Brain pericyte (primary cell): Measurements from ENCODE around the gene GRIK2.
"Not testable (repeated sequence)": the region's sequence is repeated elsewhere in the genome, so short reads cannot be mapped to it uniquely, and the experiment has no call there.

Experiments used
- DNase-seq: peaks from one replicate; pipeline ENCODE4 v3.0.0-alpha.2; 2012; ENCODE audit warnings: low read depth, low spot score

GRIK2 gene

DNA sequence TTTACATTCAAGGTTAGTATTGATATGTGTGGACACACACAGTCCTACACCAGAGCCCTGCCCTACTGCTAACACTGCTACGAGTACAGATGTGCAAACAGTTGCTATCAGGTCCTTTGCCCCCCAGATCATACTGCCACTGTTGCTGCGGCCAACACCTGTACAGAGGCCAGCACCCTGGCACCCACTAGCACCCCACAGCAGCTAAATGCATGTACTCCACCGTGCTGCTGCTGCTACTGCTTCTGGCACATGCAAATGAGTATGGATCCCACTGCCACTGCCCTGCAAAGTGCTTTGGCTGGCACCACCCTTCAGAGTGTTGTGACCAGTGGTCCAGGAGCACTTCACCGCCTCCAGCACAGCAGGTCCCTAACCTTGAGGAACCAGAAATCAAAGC is 621.9 kb downstream of the GRIK2 start:
- DNase-seq = no peak

DNA sequence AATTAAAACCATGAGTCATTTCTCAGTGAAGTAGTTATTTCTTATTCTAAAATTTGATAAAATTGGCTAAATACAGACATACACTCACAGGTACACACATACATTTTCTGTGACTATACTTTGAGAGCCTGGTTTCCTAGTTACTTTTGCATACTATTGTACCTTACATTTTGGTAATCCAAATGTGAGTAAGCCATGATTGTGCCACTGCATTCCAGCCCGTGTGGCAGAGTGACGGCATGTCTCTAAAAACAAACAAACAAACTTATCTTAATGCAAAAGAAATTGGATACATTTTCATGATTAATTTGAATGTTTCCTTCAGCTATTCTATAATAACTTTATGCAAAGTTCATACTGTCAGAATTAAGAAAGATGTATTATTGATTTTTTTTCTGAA is 628.8 kb downstream of the GRIK2 start:
- DNase-seq = no peak

DNA sequence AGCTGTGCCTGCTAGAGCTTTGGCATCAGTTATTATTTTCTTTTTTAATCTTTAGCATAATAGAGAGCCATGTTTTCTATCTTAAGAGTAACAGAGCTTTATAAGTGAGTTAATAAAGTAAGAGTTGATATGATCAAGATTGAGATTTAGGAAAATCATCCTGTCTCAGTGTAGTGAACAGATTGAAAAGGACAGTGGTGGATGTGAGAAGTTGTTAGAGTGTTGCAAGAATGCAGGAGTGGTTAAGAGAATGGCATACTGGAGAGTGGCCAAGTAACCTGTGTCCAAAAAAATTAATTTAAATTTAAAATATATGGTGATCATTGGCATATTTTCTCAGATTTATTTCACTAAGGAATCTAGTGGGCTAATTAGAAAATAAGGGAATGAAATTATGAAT is 629.3 kb downstream of the GRIK2 start:
- DNase-seq = no peak

DNA sequence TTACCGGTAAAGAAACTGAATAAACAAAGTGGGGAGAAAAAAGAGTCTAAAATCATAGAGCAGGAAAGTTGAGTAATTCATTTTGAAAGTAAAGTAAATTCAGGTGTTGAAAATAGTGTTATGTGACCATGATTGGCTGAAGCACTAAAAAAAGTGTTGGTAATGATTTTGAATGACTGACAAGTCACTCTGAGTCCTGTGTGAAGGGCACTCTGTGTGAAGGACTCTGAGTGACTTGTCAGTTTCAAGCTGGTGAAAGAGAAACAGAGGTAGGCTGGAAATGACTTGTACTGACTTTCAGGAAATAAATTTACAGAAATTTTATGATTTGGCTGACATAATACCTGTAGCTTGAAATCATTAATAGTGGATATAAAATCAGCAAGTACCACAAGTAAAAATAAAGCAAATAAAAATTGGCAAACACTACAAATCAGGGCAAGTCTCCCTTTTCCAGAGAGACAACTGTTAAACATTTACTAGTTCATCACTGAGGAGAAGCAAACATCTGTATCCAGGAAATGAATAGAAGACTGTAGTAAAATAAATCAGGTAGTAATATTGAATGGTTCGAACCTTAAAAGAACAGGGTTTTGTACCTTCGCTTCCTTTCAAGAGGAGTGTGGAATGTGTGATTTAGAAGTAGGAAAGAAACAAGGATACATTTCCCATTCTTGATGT is 630.6 kb downstream of the GRIK2 start:
- DNase-seq = no peak

DNA sequence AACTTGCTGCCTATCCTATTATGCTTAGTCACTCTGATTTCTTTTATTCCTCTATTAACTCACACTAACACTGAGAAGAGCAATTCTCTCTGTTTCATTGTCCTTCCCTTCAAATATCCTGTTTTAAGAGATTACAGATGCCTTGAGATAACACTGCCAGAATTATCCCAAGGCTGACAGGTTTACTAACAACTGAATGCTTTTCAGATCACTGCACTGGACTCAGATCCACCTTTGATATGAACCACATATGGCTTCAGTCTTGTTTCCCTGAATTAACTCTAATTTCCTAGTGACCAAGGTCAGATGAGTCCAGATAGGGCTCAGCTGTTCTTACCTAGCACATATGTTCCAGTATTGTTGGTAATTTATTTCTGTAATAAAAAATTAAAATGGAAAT is 633.1 kb downstream of the GRIK2 start:
- DNase-seq = no peak

DNA sequence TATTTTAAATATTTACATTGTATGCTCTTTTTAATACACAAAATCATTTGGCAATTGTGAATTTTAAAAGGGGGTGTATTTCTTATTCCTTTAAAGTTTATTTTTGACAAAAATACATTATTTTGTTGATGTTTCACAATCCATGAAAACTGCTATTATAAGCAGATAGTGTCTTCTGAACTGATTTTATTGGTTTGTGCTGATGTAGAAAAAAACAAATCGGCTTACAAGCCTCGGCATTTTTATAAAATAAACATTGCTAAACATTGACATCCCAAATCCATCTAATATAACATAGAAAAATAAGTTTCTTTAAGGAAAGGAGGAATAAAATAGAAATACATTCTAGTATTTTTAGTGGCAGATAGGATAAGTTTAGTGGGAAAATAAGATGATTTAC is 634.7 kb downstream of the GRIK2 start:
- DNase-seq = no peak

DNA sequence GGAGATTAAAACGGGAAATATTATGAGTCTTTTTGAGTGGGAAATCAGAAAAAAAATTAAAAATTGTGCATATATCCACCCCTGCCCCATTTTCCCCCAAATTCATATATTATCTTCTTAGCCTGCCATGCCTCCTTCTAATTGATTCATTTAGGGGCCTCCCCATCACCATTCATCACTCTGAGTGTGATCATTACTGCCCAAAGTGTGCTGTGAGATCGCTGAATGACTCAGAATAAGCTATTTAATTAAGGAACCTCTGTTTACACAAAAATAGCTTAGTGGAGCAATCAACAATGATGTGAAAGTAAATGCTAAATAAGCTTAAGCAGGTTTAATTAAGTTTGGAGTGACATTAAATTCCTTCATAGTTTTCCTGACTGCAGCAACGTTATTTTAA is 645.5 kb downstream of the GRIK2 start:
- no peak for DNase-seq

DNA sequence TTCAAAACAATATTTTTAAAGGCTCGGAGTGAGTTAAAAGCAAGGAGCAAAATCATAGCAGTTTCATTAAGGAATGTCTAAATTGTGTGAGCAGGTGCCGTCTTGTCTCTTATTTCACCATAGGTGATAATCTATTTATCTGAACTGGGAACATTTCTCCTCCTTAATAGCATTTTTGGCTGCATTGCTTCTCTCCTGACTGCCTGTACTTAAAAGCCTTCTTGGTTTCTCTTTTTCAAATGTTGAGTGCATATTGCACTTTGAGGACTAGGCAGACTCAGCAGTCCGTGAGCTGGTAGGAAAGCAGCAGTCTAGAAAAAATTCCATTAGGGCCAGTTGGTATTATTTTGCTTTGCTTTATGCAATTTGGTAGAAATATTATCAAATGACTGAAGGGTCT is 645.9 kb downstream of the GRIK2 start:
- no peak for DNase-seq

DNA sequence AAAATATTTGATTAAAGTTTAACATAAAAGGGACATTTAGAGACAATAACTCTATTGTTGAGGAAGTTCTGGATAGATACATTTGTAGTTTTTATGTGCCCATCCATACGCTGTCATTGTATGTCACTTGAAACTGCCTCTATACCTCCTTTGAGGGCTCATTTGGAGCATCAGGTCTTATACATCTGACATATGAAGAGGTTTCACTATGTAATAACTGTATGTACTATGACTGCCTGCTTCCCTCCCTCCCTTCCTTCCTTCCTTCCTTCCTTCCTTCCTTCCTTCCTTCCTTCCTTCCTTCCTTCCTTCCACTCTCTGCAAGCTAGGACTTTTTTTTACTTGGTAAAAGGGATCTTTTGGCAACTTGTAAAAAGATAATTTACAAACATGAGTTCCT is 657.5 kb downstream of the GRIK2 start:
- DNase-seq = no peak

DNA sequence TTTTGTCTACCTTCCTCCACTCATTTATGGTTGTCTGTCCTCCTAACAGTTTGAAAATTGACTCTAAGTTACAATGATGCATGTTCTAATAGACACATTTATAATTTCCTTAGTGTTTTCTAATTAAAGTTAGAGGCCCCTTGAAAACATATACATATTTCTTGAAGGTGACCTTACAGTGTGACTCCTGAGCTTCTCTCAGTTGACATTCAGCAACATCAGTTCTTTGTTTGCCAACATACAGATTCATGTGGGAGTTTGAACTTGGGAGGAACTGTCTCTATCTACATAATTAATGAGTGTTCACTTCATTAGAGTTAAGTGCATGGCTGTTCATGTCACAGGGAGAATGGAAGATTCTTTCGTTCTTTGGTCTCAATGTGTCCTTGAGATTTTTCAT is 658.2 kb downstream of the GRIK2 start:
- no peak for DNase-seq

DNA sequence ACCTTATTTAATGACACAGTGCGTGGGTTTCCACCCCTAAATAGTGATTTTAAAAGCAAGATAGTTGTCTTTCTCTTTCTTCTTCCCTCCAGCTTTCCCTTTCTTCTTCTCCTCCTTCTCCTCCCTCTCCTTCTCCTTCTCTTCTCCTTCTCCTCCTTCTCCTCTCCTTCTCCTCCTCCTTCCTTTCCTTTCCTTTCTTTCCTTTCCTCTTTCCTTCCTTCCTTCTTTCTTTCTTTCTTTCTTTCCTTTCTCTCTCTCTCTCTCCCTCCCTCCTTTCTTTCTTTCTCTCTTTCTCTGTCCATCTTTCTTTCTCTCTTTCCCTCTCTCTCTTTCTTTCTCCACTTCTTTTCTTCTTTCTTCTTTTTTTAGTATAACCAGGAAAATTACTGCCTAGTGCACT is 670.6 kb downstream of the GRIK2 start:
- no peak for DNase-seq

DNA sequence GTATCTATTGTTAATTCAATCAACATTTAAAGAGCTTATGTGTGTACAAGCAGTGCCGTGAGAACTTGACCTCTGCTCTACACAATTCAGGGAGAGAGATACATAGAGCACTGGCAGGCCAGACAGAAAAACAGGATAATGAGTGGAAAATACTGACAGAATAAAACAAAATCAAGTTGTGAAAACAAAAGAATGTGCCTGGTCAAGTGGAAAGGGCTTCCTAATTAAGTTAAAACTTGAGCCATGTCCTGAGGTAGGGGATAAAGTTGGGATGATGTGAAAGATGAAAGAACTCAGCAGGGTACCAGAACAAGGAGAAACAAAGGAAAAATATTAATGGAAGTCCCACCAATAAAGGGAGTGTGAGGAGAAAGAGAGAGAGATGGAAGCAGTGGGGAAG is 672.8 kb downstream of the GRIK2 start:
- no peak for DNase-seq

DNA sequence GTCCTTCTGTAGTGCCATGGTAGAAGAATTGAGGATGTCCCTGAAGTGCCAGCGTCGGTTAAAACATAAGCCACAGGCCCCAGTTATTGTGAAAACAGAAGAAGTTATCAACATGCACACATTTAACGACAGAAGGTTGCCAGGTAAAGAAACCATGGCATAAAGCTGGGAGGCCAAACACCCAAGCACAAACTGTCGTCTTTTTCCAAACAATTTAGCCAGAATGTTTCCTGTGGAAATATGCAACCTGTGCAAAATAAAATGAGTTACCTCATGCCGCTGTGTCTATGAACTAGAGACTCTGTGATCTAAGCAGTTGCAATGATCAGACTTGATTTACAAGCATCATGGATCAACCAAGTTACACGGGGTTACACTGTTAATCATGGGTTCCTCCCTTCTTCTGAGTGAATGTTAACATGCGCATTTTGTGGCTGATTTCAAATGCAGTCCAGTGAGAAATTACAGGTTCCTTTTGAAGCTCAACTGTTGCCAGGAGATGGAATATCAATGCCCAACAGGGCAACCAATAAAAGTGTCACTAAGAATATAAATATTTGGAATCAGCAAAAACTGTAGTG is 674.9 kb downstream of the GRIK2 start:
- no peak for DNase-seq

DNA sequence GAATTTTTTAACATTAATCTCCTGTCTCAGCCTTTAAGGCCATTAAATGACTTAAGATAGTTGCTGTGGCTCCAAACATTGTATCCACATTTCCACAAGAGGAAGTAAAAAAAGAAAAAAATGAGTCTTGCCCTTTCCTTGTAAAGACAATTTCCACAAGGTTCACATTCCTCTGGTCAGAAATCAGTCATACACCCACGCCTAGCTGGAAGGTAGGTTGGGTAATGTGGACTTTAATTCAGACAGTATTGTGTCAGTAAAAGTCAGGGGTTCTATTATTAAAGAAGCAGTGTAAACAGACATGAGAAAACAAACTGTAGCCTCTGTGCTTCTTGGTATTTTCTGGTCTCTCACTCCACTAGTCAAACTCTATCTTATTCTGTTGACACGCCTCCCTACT is 682.0 kb downstream of the GRIK2 start:
- DNase-seq = no peak

DNA sequence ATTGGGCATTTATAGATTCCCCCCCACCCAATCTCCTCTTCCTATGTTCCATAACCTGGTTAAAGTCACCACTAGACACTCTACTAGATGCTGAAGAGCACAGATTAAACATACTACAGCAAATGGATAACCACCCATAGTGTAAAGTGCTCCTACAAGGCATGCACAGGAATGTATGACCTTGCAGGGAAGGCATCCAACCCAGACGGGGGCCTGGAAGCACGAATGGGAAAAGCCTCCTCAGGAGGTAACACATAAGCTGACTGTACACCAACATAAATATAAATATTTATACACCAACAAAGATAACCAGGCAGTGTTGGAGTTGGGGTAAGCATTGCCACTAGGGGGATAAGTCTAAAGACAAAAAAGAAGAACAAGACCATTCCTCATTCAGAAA is 691.7 kb downstream of the GRIK2 start:
- no peak for DNase-seq

DNA sequence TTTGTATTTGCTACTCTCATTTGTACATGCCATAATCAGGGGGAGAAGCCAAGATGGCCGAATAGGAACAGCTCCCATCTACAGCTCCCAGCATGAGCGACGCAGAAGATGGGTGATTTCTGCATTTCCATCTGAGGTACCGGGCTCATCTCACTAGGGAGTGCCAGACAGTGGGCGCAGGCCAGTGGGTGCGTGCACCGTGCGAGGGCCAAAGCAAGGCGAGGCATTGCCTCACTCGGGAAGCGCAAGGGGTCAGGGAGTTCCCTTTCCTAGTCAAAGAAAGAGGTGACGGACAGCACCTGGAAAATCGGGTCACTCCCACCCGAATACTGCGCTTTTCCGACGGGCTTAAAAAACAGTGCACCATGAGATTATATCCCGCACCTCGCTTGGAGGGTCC is 694.7 kb downstream of the GRIK2 start:
- DNase-seq = not testable (repeated sequence)

DNA sequence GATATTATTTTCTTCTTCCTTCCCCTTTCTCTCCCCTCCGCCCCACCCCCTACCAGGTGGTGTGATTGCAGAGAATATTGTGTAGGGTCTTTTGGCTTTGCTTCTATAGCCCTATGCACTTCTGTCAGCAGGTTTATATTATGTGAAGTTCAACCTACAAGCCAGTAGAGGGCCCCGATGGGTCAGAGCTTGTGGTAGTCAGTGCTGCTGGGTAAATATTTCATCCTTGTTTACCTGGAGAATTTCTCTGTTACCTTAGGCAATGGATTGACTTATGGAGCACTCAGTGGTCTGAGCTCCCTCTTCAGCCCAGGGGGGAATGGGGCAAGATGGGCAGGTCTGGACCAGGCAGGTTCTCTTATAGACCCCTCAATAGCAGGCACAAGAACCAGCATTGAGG is 720.9 kb downstream of the GRIK2 start:
- DNase-seq = no peak

DNA sequence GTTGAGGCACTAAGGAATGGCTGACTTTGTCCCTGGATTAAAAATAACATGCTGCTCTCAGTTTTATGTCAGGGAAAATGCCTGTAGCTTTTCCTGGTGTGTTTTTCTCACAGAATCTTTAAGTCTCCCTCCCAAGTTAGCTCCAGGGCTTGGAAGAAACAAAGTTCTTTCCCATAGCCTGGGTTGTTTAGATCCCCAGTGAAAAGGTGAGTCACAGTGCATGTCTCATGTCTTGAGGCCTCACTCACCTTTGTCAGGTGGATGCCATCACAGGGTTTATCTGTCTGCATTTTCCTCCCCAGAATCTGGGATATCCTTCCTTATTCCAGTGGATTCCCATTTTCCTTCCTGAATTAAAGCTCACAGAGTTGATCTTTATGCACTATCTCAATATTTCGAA is 722.4 kb downstream of the GRIK2 start:
- DNase-seq = no peak

DNA sequence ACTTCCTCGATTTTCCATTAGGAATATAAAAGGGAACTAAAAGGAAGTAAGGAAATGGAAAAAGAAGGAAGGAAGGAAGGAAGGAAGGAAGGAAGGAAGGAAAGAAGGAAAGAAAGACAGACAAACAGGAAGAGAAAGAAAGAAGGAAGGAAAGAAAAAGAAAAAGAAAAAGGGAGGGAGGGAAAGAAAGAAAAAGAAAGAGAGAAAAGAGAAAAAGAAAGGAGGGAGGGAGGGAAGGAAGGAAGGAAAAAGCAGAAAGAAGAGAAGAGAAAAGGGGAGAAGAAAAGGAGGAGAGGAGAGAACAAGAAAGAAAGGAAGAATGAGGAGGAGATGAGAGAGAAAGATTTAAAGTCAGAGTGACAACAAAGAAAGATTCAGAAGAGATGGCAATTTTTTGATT is 724.5 kb downstream of the GRIK2 start:
- no peak for DNase-seq
